NCI-H2081 treated with DMSO at 0.1 percent for 48 hours (cell line): ENCODE measurements around the gene ENOX2.

Experiments used
- DNase-seq: peaks from one replicate; lab custom pipeline; 2025; lab: John Stamatoyannopoulos, UW

The ENOX2 gene

DNA sequence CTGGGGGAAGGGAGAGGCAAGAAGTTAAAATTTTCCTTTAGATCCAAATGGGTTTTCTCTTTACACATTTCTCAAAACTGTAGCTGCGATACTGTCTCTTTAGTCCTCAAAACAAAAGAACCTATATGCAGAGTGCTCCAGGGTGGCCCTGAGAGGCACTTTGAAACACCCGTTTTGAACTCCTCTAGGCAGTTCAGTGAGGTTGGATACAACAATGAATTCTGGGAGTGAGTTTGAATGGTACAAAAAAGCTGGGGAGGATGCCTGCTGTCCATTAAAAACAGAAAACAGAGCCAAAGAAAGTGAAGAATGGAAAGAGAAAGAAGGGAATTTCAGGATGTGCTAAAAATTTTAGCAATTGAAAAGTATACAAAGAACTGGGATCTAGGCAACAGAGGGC, 23.1 kb downstream of the ENOX2 start:
- no peak for DNase-seq

DNA sequence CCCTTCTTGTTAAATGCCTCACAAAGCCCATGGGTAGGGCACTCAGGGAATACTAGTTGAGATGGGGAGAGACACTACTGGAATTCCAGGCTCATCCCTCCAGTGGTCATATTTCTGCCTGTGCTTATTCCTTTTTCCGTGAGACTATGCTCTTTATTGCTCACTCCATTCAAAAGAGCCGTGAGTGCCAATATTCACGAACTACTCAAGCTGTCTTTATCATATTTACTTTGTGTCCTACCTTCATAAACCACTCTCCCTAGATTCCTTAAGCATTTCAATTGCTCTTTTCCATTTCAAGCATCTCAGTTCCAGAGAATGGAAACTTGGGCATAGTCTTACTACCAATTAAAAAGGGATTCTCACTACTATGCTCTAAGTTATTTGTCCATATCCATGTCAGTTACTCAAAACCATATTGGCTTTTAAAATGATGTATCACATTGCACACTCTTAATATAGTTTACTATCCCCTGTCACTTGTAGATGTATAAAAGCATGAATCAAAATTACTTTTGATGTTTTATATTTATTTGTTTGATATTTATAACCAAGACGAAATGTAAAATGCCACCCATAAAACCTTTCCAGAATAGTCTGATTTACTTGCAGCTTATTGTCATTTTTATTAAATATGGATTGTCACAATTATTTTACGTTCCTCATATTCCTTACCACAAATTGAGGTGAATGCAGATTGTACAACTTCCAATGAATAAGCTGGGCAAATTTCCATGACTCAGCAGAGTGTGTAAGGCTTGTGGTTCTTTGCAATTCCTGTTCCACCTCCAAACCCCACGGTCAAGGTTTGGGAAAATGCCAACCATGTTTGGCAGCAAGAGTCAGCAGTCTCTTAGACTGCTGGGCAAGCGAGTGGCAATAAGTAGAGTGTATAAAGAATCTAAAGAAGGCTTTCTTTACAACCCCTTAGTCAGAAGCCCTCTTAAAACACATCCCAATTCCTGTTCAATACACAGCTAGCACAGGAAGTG, 24.4 kb downstream of the ENOX2 start:
- no peak for DNase-seq

- DNase-seq = no peak
These were observed 25.1 kb downstream of the ENOX2 start for GRCh38 chrX:130877892-130878341.

DNA sequence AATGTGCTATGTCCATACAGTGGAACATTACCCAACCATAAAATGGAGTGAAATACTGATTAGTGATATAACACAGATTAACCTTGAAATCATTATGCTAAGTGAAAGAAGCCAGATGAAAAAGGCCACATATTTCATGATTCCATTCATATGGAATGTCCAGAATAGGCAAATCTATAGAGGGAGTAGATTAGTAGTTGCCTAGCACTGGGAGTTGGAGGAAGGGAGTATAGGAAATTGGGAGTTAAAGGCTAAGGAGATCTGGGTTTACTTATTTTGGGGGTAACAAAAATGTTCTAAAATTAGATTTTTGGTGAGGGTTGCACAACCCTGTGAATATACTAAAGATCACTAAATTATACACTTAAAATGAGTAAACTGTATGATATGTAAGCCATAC, 26.8 kb downstream of the ENOX2 start:
- no peak for DNase-seq

DNA sequence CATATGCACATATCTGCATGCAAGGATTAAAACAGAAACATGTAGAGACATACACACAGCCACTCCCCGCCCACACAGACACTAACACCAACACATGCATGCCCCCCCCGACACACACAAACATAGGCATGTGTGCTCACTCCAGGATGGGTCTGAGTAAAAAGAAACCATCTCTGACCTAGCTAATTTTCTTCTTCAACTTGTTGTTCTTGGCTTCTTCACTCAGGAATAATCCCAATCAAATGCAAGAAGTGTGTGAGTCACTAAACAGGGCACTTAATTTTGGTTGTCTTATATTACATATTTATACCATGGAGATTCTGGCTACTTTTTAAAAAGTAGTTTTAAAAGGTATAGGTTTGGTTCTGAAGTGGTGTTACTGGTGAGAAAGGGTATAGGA, 28.3 kb downstream of the ENOX2 start:
- no peak for DNase-seq

GRCh38 chrX:130869239-130869638, 33.8 kb downstream of the ENOX2 start:
- DNase-seq = no peak

DNA sequence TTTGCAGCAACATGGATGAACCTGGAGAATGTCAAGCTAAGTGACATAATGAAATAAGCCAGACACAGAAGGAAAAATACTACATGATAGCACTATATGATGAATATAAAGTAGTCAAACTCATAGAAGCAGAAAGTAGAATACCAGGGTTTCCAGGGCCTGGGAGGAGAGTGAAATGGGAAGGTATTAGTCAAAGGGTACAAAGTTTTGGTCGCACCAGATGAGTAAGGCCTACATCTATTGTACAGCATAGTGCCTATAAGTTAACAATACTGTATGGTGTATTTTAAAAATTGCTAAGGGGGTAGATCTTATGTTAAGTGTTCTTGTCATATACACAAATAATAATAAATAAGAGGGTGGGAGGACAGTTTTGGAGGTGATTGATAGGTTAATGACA, 41.5 kb downstream of the ENOX2 start:
- no peak for DNase-seq

DNA sequence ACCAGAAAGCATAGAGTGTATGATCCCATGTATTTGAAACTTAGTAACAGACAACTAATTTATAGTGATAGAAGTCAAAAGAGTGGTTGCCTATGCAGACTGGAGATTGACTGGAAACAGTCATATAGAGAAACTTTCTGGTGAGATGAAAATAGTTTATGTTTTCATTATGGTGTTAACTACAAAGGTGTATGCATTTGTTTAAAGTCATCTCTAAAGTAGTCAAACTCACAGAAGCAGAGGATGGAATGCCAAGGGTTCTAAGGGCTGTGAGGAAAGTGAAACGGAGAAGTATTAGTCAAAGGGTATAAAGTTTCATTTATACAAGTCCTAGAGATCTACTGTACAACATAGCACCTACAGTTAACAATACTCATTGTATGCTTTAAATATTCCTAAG, 45.8 kb downstream of the ENOX2 start:
- no peak for DNase-seq

- DNase-seq = no peak
These were observed 51.4 kb downstream of the ENOX2 start for GRCh38 chrX:130851569-130851968.

- no peak for DNase-seq
These were observed 54.2 kb downstream of the ENOX2 start for GRCh38 chrX:130848763-130849162.

GRCh38 chrX:130846746-130847145, 56.3 kb downstream of the ENOX2 start:
- no peak for DNase-seq

DNA sequence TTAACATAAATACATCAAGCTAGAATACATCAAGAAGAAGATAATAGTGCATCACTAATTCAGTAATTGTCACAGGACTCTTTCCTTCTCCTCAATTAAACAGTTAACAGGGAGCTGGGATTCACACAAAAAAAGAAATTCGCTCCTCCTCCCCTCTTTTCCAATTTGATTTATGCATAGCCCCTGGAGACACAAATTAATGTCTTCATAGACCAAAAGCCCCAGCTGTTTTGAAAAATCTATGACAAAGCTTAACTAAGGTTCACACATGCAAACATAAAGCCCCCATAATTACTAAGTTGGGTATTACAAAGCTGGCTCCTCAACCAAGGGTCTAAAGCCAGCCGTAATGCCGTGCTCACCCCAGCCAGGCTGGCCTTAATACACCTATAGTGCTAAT, 61.2 kb downstream of the ENOX2 start:
- no peak for DNase-seq

GRCh38 chrX:130840345-130840744, 62.7 kb downstream of the ENOX2 start:
- DNase-seq = no peak

DNA sequence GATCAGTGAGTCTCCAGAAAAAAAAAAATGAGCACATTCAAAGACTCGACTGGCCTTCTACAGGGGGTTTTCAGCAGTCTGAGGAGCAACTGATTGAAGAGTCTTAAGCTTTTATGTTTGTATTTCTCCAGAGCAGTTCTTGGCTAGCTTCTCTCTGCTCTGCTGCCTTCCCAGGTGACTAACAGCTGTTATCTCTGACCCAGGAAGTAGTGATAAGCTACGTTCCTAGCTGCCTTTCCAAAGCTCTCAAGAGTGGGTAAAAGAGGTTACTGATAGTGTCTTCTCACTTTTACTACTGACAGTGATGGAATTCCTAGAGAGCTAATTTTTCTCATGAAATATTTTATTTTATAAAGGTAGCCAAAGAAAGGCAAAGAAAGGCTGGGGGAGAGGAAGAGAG, 66.6 kb downstream of the ENOX2 start:
- DNase-seq = no peak

GRCh38 chrX:130834830-130835229, 68.2 kb downstream of the ENOX2 start:
- DNase-seq = no peak

GRCh38 chrX:130834149-130834548, 68.9 kb downstream of the ENOX2 start:
- no peak for DNase-seq

DNA sequence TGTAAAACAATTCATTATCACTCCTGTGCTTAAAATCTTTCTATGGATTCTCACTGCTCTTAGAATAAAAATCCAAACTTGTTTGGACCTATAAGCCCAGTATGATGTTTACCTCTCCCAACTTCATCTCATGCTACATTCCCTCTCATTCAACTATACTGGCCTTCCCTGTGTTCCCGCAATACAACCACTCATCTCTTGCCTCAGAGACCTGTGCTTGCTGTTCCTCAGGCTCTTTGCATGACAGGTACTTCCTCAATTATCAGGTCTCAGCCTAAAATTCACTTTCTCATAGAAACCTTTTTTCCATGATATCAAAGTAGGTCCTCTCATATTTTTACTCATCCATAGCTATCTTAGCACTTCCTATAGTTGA, 71.7 kb downstream of the ENOX2 start:
- no peak for DNase-seq

DNA sequence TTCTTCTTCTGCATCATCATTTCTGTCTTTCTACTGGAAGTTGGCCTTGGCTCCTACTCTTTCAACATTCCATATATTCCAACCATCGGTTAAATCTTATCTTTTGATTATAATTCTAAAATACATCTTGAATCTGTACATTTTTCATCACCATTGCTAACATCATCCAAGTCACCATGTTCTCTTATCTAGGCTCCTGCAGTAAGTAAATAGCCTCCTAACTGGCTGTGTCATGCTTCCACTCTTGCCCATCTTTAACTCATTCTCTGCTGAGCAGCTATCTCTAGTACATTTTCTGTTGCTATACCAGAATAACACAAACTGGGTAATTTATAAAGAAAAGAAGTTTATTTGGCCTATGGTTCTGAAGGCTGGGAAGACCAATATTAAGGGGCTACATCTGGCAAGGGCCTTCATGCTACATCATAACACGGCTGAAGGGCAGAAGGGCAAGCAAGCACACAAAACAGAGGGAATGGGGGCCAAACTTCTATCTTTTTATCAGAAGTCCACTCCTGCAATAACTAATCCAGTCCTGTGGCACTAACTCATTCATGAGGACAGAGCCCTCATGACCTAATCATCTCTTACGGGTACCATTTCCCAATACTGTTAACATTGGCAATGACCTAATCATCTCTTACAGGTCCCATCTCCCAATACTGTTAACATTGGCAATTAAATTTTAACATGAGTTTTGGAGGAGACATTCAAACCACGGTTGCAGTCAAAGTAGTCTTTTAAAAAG, 72.2 kb downstream of the ENOX2 start:
- DNase-seq = no peak

DNA sequence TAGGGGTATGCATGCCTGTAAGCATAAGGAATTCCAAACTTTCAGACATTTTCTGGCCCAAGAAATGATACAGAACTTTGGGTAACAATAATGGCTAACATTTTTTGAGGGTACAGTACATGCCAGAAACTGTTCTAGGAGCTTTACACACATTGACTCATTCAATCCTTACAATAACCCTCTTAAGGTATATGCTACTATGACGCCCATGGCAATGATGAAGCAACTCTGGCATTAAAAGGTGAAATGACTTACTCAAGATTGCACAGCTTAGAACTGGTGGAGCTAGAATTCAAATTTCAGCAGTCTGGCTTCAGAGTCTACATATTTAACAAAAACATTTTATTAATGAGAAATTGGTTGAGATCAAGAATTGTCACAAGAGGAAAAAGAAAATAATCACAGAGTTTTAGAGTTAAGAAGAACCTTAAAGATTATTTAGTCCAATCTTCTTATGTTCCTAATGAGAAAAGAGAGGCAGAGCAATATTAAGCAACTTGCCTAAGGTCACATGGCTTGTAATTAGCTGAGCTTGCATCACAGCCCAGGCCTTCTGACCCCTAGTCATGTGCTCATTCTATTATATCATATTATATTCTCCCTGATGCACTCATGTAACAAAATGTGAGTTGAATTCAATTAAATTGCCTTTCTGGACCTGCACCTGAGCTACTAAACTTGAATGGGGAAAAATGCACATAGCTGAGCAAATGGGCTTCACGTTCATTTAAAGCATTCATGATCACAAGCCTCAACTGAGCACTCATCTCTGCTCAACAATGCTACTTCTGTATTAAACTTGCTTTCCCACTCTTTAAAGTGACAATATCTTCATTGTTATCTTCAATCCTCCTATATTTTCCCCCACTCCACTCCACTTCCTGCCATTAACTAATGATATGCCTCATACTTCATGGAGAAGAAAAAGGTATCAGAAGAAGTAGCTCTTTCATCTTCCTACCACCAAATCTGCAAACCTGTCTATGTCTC, 73.2 kb downstream of the ENOX2 start:
- no peak for DNase-seq

- DNase-seq = no peak
These were observed 74.4 kb downstream of the ENOX2 start for GRCh38 chrX:130828641-130829040.

- DNase-seq = no peak
These were observed 75.4 kb downstream of the ENOX2 start for GRCh38 chrX:130827648-130828047.

DNA sequence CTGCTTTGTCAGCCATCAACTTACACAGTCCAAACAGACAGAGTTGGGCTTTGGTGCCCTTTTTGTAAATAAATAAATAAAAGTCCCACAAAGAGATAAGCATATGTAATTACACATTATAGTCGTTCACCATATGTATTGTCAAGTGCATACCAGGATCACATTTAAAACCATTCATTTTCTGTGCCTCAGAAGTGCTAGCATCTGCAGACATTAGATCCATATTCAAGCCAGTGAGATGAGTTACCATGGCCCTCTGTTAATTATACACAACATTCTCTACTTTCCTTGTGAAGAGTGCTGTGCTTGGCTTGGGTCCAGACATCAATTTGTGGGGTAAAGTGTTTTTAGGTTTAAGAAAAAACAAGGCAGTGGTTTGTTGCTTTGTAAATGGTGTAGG, 76.8 kb downstream of the ENOX2 start:
- no peak for DNase-seq
